D721Med (cell line): ENCODE measurements around the gene LGR4.

Experiments used
- DNase-seq: peaks from one replicate; pipeline ENCODE4 v3.0.0; 2011; ENCODE audit warnings: low spot score; ENCODE audit not compliant: insufficient read length
- FAIRE-seq: peaks from 2 replicates; lab custom pipeline; 2011; peaks lifted over from hg19 to GRCh38; lab: Jason Lieb, UNC
- TF ChIP-seq, protein P1 (sequence below): IDR thresholded peaks from 2 replicates; pipeline ENCODE4 v1.5.1; 2012; ENCODE audit warnings: mild to moderate bottlenecking, control low read depth; ENCODE audit not compliant: insufficient read depth; ENCODE audit errors: missing control alignments

The LGR4 gene

DNA sequence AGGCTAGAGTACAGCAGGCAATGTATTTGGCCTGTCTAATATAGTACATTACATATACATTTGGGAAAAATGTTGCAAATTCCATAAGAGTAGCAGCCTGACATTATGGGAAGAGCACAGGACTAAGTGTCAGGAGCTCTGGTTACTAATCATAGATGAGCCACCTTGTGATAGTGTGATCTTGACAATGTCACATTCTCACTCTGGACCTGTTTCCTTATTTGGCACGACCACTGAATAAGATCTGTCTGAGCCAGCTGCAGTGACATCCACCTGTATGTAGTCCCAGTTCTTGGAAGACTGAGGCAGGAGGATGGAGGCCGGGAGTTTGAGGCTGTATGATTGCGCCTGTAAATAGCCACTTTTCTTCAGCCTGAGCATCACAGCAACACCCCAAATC is 39.6 kb upstream of the LGR4 start:
- FAIRE-seq: no peak
- TF ChIP-seq, protein P1, sequence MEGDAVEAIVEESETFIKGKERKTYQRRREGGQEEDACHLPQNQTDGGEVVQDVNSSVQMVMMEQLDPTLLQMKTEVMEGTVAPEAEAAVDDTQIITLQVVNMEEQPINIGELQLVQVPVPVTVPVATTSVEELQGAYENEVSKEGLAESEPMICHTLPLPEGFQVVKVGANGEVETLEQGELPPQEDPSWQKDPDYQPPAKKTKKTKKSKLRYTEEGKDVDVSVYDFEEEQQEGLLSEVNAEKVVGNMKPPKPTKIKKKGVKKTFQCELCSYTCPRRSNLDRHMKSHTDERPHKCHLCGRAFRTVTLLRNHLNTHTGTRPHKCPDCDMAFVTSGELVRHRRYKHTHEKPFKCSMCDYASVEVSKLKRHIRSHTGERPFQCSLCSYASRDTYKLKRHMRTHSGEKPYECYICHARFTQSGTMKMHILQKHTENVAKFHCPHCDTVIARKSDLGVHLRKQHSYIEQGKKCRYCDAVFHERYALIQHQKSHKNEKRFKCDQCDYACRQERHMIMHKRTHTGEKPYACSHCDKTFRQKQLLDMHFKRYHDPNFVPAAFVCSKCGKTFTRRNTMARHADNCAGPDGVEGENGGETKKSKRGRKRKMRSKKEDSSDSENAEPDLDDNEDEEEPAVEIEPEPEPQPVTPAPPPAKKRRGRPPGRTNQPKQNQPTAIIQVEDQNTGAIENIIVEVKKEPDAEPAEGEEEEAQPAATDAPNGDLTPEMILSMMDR: no peak
- DNase-seq: no peak

DNA sequence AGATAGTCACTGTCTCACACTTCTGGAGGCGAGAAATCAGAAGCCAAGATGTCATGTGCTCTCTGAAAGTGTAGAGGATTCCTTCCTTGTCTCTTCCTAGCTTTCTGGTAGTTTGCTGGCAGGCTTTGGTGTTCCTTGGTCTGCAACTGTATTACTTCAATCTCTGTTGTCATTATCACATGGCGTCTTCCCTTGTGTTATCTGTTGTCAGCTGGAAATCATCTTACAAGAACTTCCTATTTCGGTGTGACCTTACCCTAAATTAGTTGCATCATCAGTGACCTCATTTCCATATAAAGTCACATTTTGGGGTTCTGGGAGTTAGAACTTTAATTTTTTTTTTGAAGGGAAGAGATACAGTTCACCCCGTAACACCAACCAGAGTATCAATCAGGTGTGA is 37.3 kb upstream of the LGR4 start:
- no peak for DNase-seq
- FAIRE-seq: no peak
- TF ChIP-seq, protein P1: no peak

DNA sequence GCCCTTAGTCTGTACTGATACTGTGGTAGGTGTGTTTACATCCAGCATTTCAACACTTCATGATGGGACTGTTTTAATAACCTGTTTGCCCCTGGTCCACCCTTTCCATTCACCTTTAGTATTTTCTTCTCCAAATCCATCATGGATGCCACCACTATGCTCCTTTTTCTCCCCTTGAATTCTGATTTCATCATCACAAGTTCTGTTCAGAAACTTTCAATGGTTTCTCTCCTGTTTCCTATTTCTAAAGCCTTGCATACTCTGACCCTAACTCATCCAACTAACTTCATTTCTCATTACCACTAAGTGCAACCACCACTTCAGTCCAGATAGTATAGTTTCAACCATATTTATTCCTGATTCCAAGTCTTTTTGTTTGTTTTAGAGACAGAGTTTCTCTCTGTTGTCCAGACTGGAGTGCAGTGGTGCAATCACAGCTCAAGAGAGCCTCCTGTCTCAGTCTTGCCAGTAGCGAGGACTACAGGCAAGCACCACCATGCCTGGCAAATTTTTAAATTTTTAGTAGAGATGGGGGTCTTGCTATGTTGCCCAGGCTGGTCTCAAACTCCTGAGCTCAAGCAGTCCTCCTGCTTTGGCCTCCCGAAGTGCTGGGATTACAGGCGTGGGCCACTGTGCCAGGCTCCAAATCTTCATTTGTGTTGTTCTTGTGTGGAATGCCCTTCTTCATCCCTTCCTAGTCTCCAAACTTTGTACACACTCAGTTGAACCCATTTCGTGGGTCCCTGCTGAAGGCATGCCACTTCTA is 35.1 kb upstream of the LGR4 start:
- FAIRE-seq: no peak
- DNase-seq: no peak
- TF ChIP-seq, protein P1: no peak

DNA sequence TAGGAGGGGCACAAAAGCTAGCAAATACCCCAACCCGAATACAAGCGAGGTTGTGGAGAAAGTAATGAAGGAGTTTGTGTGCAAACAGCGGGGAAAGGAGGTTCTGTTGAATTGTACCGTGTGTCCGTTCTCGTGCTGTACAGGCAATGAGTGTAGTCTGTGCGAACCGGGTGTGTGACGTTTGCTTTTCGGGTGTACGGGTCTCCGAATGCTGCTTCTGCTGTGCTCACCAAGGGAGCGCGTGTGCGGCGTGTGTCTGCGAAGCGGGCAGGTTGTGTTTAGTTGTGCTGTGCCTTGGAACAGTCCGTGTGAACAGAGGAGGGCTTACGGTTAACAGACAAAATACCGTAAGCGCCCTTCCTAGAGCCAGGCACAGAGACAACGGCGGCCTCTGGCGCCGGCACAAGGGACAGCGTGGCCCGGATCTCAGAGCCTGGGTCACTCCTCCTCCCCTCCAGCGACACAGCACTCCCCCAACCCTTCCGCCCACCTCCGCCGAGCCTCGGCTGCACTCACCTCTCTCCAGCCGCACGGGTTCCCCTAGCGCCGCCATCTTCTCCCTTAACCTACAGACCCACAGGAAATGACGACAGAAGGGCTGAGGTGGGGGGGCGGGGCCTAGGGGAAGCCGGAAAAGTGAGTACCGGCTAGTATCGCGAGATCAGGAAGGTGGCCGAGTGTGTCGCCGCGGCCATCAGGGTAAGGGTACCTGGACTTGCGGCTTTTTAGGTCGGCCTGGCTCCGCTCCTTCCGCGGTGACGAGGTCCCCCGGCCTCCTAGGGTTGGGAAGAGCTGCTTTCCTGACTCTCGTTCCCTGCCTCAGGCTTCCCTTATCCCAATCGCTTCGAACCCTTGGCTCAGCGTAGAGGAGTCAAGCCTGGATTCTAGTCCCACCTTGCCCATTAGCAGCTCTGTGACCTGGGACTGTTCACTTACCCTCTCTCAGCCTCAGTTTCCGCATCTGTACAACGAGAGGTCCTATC is 33.9 kb upstream of the LGR4 start, which contains the start of gene LIN7C:
Gene LIN7C (minus strand): TSS at position 570 of the 983 bp plus-strand sequence. CDS start 17 bp downstream, at position 553.
- DNase-seq (peak; percentile 58), FAIRE-seq (no peak)
- TF ChIP-seq, protein P1: no peak

DNA sequence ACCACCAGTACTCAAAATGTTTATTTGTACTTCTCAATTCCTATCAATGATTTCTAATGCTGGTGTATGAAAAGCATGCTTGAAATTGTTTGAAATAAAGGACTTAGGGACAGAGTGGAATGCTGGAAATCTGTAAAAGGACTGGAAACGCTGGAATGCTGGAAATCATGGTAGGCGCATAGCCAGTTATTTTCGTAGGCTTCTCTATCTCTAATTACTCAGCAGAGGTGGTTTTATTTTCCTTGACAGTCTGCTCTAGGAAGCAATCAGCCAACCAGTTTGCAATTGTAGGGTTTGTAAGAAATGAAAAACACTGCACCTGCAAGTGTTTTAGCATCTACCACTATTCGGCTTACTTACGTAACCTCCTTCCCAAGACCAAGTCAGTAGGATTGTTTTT is 33.2 kb upstream of the LGR4 start:
- TF ChIP-seq, protein P1: no peak
- FAIRE-seq (no peak), DNase-seq (no peak)

DNA sequence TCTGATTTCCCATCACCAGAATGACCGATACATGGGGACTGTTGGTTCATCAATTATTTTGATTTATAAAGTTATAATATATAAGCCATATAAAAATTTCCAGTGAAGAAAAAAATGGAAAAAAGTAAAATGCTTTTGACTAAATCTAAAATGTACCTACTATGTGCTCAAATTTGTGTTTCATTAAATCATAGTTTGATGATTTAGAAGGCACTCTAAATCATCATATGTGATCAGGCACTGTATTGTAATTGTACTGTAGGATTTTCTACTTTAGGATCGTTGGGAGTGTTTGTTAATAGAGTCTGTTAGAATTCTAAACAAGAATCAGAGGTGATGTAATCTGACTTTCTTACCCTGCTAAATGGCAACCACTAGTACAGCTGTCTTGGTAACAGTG is 31.6 kb upstream of the LGR4 start:
- FAIRE-seq: no peak

More for the DNA sequence above, 31.6 kb upstream of the LGR4 start:
- TF ChIP-seq, protein P1: no peak
- DNase-seq: no peak
